NCI-H748 (cell line): Measurements from ENCODE around the gene ITSN1.

Source experiments
- DNase-seq: peaks from one replicate; lab custom pipeline; 2025; ENCODE audit not compliant: unreplicated experiment; lab: John Stamatoyannopoulos, UW

Gene ITSN1

GRCh38 chr21:33945652-33946270 lies 303.5 kb downstream of the ITSN1 start:
- no peak for DNase-seq

DNA sequence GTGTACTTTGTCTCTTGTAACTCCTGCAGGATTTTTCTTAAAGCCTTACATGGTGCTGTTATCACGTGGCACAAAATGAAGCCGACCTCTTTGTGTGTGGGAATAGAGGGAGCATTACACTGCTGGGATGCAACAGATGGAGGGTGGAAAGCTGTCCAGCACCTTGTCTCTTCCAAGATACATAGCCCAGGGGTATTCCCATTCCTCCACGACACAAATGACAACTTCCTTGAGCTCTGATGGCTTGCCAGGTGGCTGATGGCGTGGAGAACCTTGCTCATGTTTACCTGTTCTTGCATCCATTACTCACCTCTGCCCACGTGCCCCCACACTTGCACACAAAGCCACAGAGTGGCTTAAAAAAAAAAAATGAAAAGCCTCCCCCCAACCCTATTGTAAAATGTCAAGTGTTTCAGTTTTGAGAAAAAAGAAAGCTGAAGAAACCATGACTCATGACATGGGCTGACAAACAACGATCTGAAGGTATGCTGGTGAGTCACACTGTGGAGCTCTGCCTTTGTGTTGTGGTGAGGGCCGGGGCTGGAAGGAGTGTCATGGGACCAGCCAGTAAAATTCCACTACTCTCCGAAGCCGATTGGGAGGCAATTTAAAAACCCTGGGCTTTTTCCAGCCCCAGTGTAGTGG lies 305.3 kb downstream of the ITSN1 start:
- peak; percentile 77 for DNase-seq

DNA sequence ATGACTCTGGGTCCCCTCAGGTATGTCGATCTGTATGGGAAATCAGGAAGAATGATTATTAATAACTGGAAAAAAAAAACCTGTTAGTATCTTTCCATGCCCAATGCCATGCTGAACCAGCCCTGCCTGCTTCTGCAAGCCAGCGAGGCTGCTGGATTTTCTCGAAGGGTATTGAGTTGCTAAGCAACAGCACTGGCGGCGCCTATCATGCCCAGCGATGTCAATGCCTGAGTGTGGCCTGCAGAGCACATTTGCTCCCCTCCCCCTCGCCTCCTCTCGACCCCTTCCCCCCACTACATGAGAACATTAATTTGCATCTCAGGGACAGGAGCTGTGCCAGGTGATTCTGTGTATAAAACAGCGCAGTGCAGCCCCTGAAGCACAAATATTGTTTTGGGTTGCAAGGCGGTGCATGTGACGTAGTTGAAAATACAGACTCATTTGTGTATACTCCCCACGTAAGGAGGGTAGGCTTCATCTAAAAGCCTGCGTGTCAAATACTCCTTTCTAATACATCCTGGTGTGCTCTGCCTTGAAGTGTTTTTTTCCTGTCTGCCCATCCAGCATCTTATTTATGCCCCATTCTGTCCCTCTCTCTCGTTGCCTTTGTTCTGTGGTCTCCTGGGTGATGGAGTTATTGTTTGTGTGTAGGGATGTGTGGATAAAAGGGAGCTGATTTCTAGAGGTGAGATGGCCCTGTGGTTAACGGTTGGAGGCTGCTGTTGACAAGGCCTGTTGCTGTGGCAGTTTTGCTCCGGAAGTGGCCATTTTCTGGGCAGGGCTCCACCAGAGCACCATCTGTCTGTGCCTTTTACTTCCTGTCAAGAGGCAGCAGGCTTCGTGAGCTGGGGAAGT lies 306.0 kb downstream of the ITSN1 start:
- DNase-seq, result peak; percentile 95

DNA sequence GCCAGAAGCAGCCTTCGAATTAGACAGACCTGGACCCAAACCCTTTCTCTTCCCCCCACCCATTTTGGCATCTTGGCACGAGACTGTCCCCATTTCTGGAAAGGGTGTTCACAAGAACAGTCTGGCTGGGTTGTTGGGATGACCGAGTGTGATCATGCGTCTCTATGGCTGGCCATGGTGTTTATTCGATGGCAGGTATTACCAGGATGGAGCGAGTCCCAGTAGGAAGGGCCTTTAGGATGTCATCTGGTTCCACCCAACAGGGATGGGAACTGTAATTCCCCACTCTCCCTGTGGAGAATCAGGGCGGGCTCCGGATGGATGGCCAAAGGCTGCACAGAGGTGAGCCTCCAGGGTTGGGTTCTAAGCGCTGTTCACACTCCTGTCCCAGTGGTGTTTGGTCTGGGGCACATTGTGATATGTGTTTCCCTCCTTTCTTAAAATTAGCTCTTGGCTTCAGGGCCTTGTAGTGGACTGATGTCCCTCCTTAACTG lies 306.7 kb downstream of the ITSN1 start:
- DNase-seq, result no peak
